Keratinocyte (primary cell): ENCODE measurements around the gene DNAAF9. TPM values are rescaled to one million over a fixed set of nuclear protein-coding genes. Genes with fewer than 3 reads are reported as not detected.

Experiments
- DNase-seq: peaks from one replicate; pipeline ENCODE4 v3.0.0-alpha.2; 2011; ENCODE audit warnings: low read depth, missing footprints, low spot score
- FAIRE-seq: peaks from 2 replicates; lab custom pipeline; 2011; peaks lifted over from hg19 to GRCh38; lab: Jason Lieb, UNC
- H2AFZ ChIP-seq: 2 replicates; pipeline ENCODE4 v1.6.0; 2012; ENCODE audit warnings: low read length, control low read depth, inconsistent platforms; ENCODE audit not compliant: control insufficient read depth
- H3K27ac ChIP-seq: 2 replicates; pipeline ENCODE4 v1.5.1; 2011; ENCODE audit warnings: low read length; ENCODE audit not compliant: control insufficient read depth, insufficient read depth
- H3K27me3 ChIP-seq: 3 replicates; pipeline ENCODE4 v1.6.0; 2011; ENCODE audit warnings: low read length; ENCODE audit not compliant: control insufficient read depth, insufficient read depth; ENCODE audit errors: extremely low read depth
- H3K36me3 ChIP-seq, 2 experiments: 2 replicates in 1 of 2; 3 replicates in 1 of 2; pipeline ENCODE4 v1.5.1; 2011; ENCODE audit warnings: low read length in 2 of 2, mild to moderate bottlenecking in 1 of 2; ENCODE audit not compliant: control insufficient read depth in 2 of 2, insufficient read depth in 2 of 2; ENCODE audit errors: extremely low read depth in 1 of 2
- H3K4me1 ChIP-seq: 3 replicates; pipeline ENCODE4 v1.5.1; 2011; ENCODE audit warnings: low read length; ENCODE audit not compliant: control insufficient read depth, insufficient read depth; ENCODE audit errors: extremely low read depth
- H3K4me2 ChIP-seq: 3 replicates; pipeline ENCODE4 v1.6.0; 2011; ENCODE audit warnings: low read depth, low read length; ENCODE audit not compliant: control insufficient read depth, insufficient read depth; ENCODE audit errors: extremely low read depth
- H3K4me3 ChIP-seq, 3 experiments: fragments of 200-600 bp in 1 of 3; sonication (generic) in 1 of 3; 2 replicates in 2 of 3; 3 replicates in 1 of 3; pipeline ENCODE4 v1.5.1; 2011 to 2016; ENCODE audit warnings: low read length in 3 of 3, mild to moderate bottlenecking in 3 of 3, control low read depth in 2 of 3, inconsistent platforms in 1 of 3, low read depth in 1 of 3, mixed read lengths in 1 of 3, mixed run types in 1 of 3, moderate library complexity in 1 of 3; ENCODE audit not compliant: control insufficient read depth in 2 of 3, insufficient read depth in 2 of 3; ENCODE audit errors: extremely low read depth in 1 of 3
- H3K79me2 ChIP-seq: 2 replicates; pipeline ENCODE4 v1.6.0; 2012; ENCODE audit warnings: low read length; ENCODE audit not compliant: control insufficient read depth, insufficient read depth
- H3K9ac ChIP-seq: 3 replicates; pipeline ENCODE4 v1.6.0; 2011; ENCODE audit warnings: low read length; ENCODE audit not compliant: control insufficient read depth, insufficient read depth; ENCODE audit errors: extremely low read depth
- H3K9me1 ChIP-seq: 3 replicates; pipeline ENCODE4 v1.6.0; 2011; ENCODE audit warnings: low read length; ENCODE audit not compliant: control insufficient read depth, insufficient read depth; ENCODE audit errors: extremely low read depth
- H3K9me3 ChIP-seq: 2 replicates; pipeline ENCODE4 v1.5.1; 2012; ENCODE audit warnings: low read depth, low read length; ENCODE audit not compliant: control insufficient read depth
- H4K20me1 ChIP-seq: 3 replicates; pipeline ENCODE4 v1.6.0; 2011; ENCODE audit warnings: low read length; ENCODE audit not compliant: control insufficient read depth, insufficient read depth; ENCODE audit errors: extremely low read depth
- CTCF ChIP-seq, 3 experiments: IDR thresholded peaks in 1 of 3; conservative IDR thresholded peaks in 1 of 3; optimal IDR thresholded peaks in 1 of 3; 2 replicates in 2 of 3; 3 replicates in 1 of 3; pipeline versions ENCODE3 to v1.5.1; 2011; ENCODE audit warnings: low read length in 3 of 3, mild to moderate bottlenecking in 3 of 3, moderate library complexity in 2 of 3, control low read depth in 1 of 3, inconsistent platforms in 1 of 3; ENCODE audit not compliant: insufficient read depth in 2 of 3; ENCODE audit errors: extremely low read depth in 1 of 3
- EZH2 ChIP-seq: IDR thresholded peaks from one replicate; pipeline ENCODE4 v1.6.1; 2012; ENCODE audit warnings: inconsistent platforms, mild to moderate bottlenecking, low read length, moderate library complexity
- dilution Hi-C: fragments of 300-500 bp; cut with MboI; formaldehyde crosslinking; loops from one replicate; pipeline ENCODE4 v1.7.0; 2020; ENCODE audit warnings: low sequenced_read_pairs; ENCODE audit not compliant: extremely low pct_ligation_motif_present
- polyA plus RNA-seq, 5 experiments: library from polyadenylated mRNA; depleted of rRNA in 3 of 5; stranded (reverse) in 3 of 5; stranded (forward) in 1 of 5; unstranded in 1 of 5; fragments of >200 nt; gene quantifications; 1 replicate in 1 of 5; 2 replicates in 3 of 5; 3 replicates in 1 of 5; pipeline versions ENCODE4 v1.2.1 to v1.2.3, GENCODE V29; 2011 to 2012; ENCODE audit warnings: missing spikeins in 2 of 5, low read depth in 1 of 5, low replicate concordance in 1 of 5

DNAAF9 gene
- polyA plus RNA-seq, 1 donor (not counting 4 experiments of a cell fraction or from before 2014, with no cell fraction given), result 9.2 TPM

GRCh38 chr20:3390759-3391425, 16.6 kb downstream of the DNAAF9 start:
- no peaks in the 10 kb centered on the region for H3K4me1 ChIP-seq
- peaks cover 72% of the 10 kb centered on the region for H3K79me2 ChIP-seq
- H3K9me1 ChIP-seq, result no peaks in the 10 kb centered on the region
- no peak overlapping the region for H2AFZ ChIP-seq
- H4K20me1 ChIP-seq, result peaks cover 3% of the 10 kb centered on the region
- no peaks in the 10 kb centered on the region for H3K36me3 ChIP-seq
- dilution Hi-C loops, result no loop called here
- H3K4me2 ChIP-seq, result no peak overlapping the region
- TF ChIP-seq EZH2 (no peak), CTCF (optimal IDR thresholded peaks at IDR 0.05 in 1 of 3, IDR thresholded peaks at IDR 0.05 in 1 of 3, conservative IDR thresholded peaks at IDR 0.05 in 1 of 3; ENCODE audit: extremely low read depth in 1 of 3, insufficient read depth in 2 of 3, low read length in 3 of 3) (no peak)
- H3K4me3 ChIP-seq, result no peak overlapping the region
- DNase-seq, result no peak
- H3K27me3 ChIP-seq, result no peaks in the 10 kb centered on the region
- H3K9me3 ChIP-seq, result no peaks in the 10 kb centered on the region
- no peak overlapping the region for H3K9ac ChIP-seq
- H3K27ac ChIP-seq, result no peak overlapping the region
- FAIRE-seq, result no peak

GRCh38 chr20:3383878-3384495, 23.5 kb downstream of the DNAAF9 start:
- H3K9me1 ChIP-seq, result peaks cover 3% of the 10 kb centered on the region
- H3K9ac ChIP-seq, result no peak overlapping the region
- no peak for TF ChIP-seq CTCF (optimal IDR thresholded peaks at IDR 0.05 in 1 of 3, IDR thresholded peaks at IDR 0.05 in 1 of 3, conservative IDR thresholded peaks at IDR 0.05 in 1 of 3; ENCODE audit: extremely low read depth in 1 of 3, insufficient read depth in 2 of 3, low read length in 3 of 3)
- H3K27ac ChIP-seq, result no peak overlapping the region
- peaks cover 3 to 8% of the 10 kb centered on the region in 2 experiments for H3K36me3 ChIP-seq
- H4K20me1 ChIP-seq, result peaks cover 9% of the 10 kb centered on the region
- H3K9me3 ChIP-seq, result no peaks in the 10 kb centered on the region
- DNase-seq (no peak), FAIRE-seq (peak; percentile 20)
- no peaks in the 10 kb centered on the region for H3K27me3 ChIP-seq
- H3K4me3 ChIP-seq, result no peak overlapping the region
- no peak overlapping the region for H3K4me2 ChIP-seq
- H3K4me1 ChIP-seq, result no peaks in the 10 kb centered on the region
- H3K79me2 ChIP-seq, result peaks cover 63% of the 10 kb centered on the region
- no peak overlapping the region for H2AFZ ChIP-seq
- dilution Hi-C loops, result no loop called here
